ENCODE data around the gene CALN1.

DNA sequence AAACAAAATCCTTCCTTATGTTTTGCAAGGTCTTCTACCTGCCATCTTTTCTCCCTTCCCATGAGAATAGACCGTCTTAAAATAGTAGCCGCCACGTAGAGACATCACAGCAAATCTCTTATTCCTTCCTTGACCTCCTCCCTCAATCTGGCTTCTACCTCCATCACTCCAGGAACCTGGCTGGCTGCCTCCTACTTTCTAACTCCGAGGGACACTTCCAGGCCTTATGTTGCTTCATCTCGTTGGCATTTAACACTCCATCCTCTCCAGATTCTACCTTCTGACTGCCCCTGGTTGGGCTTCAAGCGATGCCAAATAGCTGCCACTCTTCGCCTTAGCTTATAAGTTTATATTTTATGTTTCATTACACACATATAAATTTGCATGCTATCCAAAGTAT is 26.4 kb upstream of the CALN1 start:
- no peak for TF ChIP-seq EZH2 (IDR thresholded peaks at IDR 0.05; ENCODE audit: low read depth, unreplicated experiment)
- TF ChIP-seq, protein P1, sequence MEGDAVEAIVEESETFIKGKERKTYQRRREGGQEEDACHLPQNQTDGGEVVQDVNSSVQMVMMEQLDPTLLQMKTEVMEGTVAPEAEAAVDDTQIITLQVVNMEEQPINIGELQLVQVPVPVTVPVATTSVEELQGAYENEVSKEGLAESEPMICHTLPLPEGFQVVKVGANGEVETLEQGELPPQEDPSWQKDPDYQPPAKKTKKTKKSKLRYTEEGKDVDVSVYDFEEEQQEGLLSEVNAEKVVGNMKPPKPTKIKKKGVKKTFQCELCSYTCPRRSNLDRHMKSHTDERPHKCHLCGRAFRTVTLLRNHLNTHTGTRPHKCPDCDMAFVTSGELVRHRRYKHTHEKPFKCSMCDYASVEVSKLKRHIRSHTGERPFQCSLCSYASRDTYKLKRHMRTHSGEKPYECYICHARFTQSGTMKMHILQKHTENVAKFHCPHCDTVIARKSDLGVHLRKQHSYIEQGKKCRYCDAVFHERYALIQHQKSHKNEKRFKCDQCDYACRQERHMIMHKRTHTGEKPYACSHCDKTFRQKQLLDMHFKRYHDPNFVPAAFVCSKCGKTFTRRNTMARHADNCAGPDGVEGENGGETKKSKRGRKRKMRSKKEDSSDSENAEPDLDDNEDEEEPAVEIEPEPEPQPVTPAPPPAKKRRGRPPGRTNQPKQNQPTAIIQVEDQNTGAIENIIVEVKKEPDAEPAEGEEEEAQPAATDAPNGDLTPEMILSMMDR (conservative IDR thresholded peaks at IDR 0.05; ENCODE audit: low read depth in 2 of 2) = no peak

All from GM23338 (cell line).